ENCODE measurements around the gene TNFRSF25. TPM values are rescaled to one million over a fixed set of nuclear protein-coding genes. Genes with fewer than 3 reads are reported as not detected.

TNFRSF25 gene
- total RNA-seq, 1 experiment from 2014 or later: 19.4 TPM

- Histone ChIP-seq H2BK15ac (ENCODE audit: low read depth, low read length) (no peak overlapping the region), H3K23me2 (ENCODE audit: insufficient read length, low read depth, low read length, poor library complexity, severe bottlenecking) (no peaks in the 10 kb centered on the region), H4K8ac (replicated peaks; ENCODE audit: insufficient read length, low read depth, low read length) (no peak overlapping the region), H3K56ac (ENCODE audit: insufficient read length, low read depth, low read length) (no peak overlapping the region), H3K4me2 (ENCODE audit: insufficient read depth, insufficient read length, low read length) (no peak overlapping the region), H2AFZ (ENCODE audit: low read length) (no peak overlapping the region), H3K18ac (ENCODE audit: insufficient read length, low read depth, low read length) (no peak overlapping the region), H4K5ac (ENCODE audit: insufficient read length, low read depth, low read length) (no peak overlapping the region), H2BK120ac (ENCODE audit: low read depth, low read length, poor library complexity, severe bottlenecking) (no peak overlapping the region), H2AK5ac (ENCODE audit: insufficient read length, low read length) (no peak overlapping the region), H3K79me1 (ENCODE audit: insufficient read depth, low read depth, low read length, poor library complexity, severe bottlenecking) (no peaks in the 10 kb centered on the region), H4K91ac (ENCODE audit: insufficient read length, low read depth, low read length) (no peak overlapping the region), H2BK20ac (ENCODE audit: low read depth, low read length, poor library complexity, severe bottlenecking) (no peak overlapping the region), H3K23ac (ENCODE audit: insufficient read length, low read depth, low read length) (no peak overlapping the region), H3K14ac (ENCODE audit: insufficient read depth, low read length) (no peak overlapping the region), H3K79me2 (ENCODE audit: insufficient read depth, low read length) (no peaks in the 10 kb centered on the region), H4K20me1 (ENCODE audit: control insufficient read depth, insufficient read depth, insufficient read length) (no peaks in the 10 kb centered on the region), H3K9me3 (ENCODE audit: control insufficient read depth, low read depth, low read length) (no peaks in the 10 kb centered on the region), H3K4ac (ENCODE audit: low read depth, low read length) (no peak overlapping the region), H3K27ac (ENCODE audit: insufficient read length, low read depth, low read length) (no peak overlapping the region), H3T11ph (ENCODE audit: low read length) (no peak overlapping the region), H2BK12ac (ENCODE audit: insufficient read length, low read depth, low read length) (no peak overlapping the region), H2BK5ac (ENCODE audit: insufficient read length, low read length) (no peak overlapping the region), H3K27me3 (ENCODE audit: insufficient read depth, low read length) (no peaks in the 10 kb centered on the region), H3K4me1 (ENCODE audit: insufficient read depth, low read length) (peaks cover under 1% of the 10 kb centered on the region; the same call in 1 of the 2 replicates), H3K9ac (ENCODE audit: extremely low read depth, insufficient read length, low read length) (no peak overlapping the region)
- Mint-ChIP-seq H3K4me1 (peaks cover 9 to 32% of the 10 kb centered on the region in 2 experiments), H3K27ac (no peak overlapping the region), H3K27me3 (ENCODE audit: low read depth) (no peaks in the 10 kb centered on the region), H3K36me3 (ENCODE audit: insufficient read depth in 1 of 3, low read depth in 3 of 3) (peaks cover 19 to 51% (median 43%) of the 10 kb centered on the region in 3 experiments; a peak in 6 of 7 replicates), H3K9me3 (no peaks in the 10 kb centered on the region), H3K4me3 (no peak overlapping the region)
- no peak for TF ChIP-seq CTCF (conservative IDR thresholded peaks at IDR 0.05)
- WGBS (ENCODE audit: extremely low coverage, insufficient read length, low lambda C conversion rate): no CpG with 5 or more reads among the region's 67 CpGs
- DNase-seq: peak; percentile 89
These were observed 5.4 kb upstream of the TNFRSF25 start for GRCh38 chr1:6471086-6471969.

Data from H9 (cell line).